Measurements from ENCODE around the gene CYP2E1.
A peak's percentile ranks its signal among the peaks of the same experiment; 100 is the strongest.
"Not testable (repeated sequence)": the region's sequence is repeated elsewhere in the genome, so short reads cannot be mapped to it uniquely, and the experiment has no call there.

CYP2E1 gene

DNA sequence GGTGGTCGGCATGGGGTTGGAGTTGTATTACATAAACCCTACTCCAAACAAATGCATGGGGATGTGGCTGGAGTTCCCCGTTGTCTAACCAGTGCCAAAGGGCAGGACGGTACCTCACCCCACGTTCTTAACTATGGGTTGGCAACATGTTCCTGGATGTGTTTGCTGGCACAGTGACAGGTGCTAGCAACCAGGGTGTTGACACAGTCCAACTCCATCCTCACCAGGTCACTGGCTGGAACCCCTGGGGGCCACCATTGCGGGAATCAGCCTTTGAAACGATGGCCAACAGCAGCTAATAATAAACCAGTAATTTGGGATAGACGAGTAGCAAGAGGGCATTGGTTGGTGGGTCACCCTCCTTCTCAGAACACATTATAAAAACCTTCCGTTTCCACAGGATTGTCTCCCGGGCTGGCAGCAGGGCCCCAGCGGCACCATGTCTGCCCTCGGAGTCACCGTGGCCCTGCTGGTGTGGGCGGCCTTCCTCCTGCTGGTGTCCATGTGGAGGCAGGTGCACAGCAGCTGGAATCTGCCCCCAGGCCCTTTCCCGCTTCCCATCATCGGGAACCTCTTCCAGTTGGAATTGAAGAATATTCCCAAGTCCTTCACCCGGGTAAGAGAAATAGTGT, at the start of gene CYP2E1:
TSS of gene CYP2E1 (plus strand) at position 407 of the 632 bp plus-strand sequence. CDS start at position 440, 33 bp downstream.
- no peak for DNase-seq (ENCODE audit: low read depth, low spot score)

DNA sequence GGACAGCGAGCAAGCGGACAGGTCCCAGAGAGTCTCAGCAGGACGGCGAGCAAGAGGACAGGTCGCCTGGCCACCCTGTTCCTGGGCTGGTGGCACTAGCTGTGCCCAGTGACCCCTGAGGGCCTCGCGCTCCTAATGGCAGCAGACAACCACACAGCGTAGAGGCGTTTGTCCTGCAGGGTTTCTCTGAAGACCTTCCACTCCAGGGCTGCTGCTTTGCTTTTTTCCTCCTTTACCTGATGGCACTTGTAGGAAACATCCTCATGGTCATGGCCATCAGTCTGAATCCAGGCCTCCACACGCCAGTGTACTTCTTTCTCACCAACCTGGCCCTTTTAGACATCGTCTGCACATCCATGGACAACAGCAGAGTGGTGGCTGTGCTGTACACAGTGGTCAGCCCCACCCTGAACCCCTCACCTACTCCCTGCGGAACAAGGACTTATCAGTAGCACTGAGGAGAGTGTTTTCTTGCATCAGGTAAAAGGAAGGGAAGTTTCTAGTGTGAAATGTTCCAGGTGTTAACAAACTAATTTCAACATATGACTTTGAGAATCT, 46.0 kb upstream of the CYP2E1 start:
- DNase-seq (ENCODE audit: low read depth, low spot score): no peak

DNA sequence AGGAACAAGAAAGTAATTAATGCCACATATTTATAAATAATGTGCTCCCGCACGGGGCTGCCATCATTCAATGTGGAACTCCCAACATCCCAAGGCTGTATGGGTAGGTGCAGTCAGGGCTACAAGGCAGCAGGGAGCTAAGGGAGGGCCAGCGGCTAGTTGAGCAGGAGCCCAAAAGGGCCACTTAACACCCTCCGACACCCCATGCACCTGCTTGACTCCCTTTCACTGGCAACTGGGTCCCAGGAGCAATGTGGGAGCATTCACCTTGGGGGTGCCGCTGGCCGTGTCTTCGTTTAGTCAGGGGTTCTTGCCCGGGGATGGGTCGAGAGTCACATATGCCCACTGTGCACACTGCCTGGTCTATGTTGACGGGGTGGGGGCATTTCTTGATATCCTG, 45.5 kb upstream of the CYP2E1 start:
- no peak for DNase-seq (ENCODE audit: low read depth, low spot score)

DNA sequence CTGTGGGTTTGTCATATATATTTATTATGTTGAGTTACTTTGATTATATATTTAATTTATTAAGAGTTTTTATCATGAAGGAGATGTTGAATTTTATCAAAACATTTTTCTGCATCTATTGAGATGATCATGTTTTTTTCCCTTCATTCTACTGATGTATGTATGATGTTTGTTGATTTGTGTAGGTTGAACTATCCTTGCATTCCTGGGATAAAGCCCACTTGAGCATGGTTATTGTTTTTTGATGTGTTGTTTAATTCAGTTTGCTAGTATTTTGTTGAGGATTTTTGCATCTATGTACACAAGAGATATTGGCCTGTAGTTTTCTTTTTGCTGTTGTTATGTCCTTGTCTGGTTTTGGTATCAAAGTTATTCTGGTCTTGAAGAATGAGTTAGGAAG, 42.3 kb upstream of the CYP2E1 start:
- DNase-seq (ENCODE audit: low read depth, low spot score): no peak

DNA sequence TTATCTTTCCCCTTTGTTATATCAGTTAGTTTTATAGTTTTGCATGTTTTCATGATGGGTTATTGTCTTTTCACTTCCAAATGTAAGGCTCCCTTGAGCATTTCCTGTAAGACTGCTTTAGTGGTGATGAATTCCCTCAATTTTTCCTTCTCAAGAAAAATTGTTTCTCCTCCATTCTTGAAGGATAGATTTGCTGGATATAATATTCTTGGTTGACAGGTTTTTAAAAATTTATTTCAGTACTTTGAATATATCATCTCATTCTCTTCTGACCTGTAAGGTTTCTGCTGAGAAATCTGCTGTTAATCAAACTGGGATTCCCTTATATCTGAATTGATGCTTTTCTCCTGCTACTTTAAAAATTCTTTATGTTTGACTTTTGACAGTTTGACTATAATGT, 40.1 kb upstream of the CYP2E1 start:
- DNase-seq (ENCODE audit: low read depth, low spot score): no peak

DNA sequence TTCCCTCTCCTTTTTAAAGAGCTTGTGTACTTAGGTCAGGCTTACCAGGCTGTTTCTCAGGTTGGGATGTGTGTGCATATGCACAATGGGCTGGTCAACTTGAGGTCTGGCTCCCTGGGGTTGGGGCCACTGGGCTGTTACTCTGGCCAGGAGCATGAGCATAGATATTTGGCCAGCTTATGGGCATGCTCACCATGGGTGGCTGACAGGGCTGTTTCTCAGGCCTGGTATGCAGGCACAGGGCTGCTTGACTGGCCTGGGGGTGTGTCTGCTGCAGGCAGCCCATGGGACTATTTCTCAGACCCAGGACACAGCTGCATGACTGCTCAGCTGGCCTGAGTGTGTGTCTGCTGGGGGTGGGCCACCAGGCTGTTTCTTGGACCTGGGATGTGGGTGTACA, 38.8 kb upstream of the CYP2E1 start:
- DNase-seq (ENCODE audit: low read depth, low spot score): no peak

DNA sequence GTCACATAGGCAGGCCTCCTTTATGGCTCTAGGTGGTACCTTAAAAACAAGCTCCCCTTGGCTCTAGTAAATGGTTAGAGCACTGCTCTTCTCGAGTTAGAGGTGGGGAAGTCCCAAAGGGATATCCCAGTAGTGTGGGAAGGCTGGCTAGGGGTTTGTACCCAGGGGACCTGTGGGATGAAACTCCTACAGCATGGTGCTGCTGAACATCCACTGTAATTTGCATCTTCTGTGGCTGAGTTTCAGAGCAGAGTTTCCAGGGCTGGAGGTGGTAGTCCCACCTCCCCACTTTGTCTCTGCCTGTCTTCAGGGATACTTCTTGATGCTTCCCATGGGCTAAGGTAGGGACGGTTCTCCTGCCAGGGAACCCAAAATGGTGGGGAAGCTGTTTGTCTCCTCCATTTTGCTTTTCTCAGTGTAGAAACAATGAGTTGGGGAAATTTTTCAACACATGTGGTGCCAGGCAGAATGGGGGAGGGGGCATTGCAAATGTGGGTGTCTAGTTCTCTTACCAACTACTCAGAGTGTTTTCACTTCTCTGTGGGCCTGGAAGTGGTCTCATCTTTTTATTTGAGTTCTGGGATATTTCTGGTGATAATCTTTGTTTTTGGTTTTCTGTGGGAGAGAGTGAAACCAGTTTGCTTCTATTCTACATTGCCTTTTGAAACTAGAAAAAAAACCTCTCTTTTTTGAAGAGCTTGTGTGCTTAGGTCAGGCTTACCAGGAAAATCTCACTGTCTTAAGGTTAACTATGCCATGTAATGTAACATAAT, 37.2 kb upstream of the CYP2E1 start:
- no peak for DNase-seq (ENCODE audit: low read depth, low spot score)

DNA sequence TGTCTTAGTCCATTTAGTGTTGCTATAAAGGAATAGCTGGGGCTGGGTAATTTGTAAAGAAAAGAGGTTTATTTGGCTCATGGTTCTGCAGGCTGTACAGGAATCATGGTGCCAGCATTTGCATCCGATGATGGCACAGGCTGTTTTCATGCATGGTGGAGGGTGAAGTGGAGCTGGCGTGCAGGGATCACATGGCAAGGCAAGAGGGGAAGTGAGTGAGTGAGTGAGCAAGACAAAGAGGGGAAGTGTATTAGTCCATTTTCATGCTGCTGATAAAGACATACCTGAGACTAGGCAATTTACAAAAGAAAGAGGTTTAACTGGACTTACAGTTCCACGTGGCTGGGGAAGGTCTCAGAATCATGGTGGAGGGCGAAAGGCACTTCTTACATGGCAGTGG, 33.6 kb upstream of the CYP2E1 start:
- not testable (repeated sequence) for DNase-seq (ENCODE audit: low read depth, low spot score)

DNA sequence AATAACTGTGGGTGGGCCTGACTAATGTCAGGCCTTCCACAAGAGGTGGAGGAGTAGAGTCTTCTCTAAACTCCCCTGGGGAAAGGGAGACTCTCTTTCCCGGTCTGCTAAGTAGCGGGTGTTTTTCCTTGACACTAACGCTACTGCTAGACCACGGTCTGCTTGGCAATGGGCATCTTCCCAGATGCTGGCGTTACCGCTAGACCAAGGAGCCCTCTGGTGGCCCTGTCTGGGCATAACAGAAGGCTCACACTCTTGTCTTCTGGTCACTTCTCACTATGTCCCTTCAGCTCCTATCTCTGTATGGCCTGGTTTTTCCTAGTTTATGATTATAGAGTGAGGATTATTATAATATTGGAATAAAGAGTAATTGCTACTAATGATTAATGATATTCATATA, 29.8 kb upstream of the CYP2E1 start:
- not testable (repeated sequence) for DNase-seq (ENCODE audit: low read depth, low spot score)

DNA sequence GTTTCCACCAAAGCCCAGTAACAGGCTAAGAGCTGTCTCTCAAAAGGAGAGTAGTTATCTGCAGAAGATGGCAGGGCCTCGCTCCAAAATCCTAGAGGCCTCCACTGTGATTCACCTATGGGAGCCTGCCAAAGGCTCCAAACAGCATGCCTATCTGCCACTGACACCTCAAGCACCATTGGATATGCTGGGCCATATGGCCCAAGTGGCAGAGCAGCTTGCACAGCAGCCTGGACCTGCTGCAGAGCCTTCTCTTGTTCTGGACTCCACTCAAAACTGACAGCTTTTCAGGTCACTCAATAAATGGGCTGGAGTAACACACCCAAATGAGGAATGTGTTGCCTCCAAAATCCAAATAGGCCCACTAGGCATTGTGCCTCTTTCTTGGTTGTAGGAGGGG, 28.0 kb upstream of the CYP2E1 start:
- not testable (repeated sequence) for DNase-seq (ENCODE audit: low read depth, low spot score)

DNA sequence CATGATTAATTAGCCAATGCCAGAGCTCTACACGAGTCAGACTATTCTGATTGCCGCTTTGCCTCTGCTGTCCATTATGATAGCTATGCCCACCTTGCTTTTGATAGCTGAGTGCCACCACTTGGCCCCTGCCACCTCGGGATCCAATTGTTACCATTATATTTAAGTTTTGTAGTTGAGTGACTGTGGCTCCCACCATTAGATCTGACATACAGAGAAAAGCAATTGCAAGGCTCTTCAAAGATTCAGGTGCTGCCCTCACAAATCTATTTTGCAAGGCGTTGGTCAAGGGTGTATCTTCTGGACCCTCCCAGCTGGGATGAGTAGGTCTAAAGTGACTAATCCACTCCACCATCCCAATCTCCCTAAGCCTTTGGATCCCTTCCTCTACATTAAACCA, 26.3 kb upstream of the CYP2E1 start:
- not testable (repeated sequence) for DNase-seq (ENCODE audit: low read depth, low spot score)

DNA sequence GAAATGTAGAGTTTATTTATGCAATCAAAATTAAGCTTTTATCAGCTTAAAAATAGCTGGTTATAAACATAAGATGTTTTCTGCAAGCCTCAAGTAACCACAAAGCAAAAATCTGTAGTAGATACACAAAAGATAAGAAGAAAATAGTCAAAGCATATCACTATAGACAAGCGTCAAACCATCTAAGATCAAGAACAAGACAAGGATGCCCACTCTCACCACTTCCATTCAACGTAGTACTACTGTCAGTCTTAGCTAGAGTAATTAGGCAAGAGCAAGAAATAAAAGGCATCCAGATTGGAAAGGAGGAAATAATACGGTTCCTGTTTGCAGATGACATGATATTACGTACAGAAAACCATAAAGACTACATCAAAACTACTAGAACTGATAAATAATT, 17.5 kb upstream of the CYP2E1 start:
- DNase-seq (ENCODE audit: low read depth, low spot score): no peak

DNA sequence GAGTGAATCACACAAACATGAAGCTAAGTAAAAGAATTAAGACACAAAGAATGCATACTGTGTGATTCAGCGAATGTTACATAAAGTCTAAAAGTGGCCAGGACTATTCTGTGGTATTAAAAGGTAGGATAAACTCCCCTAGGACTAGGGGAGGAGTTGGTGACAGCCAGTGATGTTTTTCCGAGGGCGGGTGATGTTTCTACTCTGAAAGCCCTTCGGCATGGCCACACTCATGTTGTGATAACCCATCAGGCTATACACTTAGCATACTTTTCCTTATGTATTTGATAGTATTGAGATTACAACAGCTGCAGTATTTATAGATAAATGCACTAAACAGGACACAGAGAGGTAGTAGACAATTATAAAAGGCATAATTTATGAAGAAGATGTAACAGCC, 15.8 kb upstream of the CYP2E1 start:
- no peak for DNase-seq (ENCODE audit: low read depth, low spot score)

DNA sequence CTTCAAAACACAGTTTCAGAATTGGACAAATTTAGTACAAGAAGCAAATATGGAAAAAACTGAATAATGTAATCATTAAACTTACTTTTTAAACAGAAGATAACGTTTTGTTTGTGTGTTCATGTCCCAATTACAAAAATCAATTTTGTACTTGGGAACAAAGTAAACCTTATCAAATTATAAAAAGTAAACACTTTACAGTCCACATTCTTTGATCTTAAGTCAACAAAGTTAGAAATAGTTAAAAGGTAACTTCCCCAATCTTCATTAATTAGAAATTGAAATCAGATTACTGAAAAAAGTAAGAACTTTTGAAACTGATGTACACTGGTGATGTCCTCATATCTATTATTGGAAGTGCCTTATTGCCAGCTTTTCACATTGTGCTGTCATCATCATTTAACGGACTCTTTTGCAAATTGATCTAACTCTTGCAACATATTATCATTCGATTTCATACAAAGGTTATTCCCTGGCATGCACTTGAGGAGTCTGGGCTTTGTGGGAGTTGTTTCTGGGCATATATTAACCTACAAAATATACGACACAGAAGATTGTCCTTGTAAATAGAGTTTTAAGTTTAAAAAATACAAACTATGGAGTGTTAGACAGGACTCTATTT, 15.1 kb upstream of the CYP2E1 start:
- DNase-seq (ENCODE audit: low read depth, low spot score): no peak

DNA sequence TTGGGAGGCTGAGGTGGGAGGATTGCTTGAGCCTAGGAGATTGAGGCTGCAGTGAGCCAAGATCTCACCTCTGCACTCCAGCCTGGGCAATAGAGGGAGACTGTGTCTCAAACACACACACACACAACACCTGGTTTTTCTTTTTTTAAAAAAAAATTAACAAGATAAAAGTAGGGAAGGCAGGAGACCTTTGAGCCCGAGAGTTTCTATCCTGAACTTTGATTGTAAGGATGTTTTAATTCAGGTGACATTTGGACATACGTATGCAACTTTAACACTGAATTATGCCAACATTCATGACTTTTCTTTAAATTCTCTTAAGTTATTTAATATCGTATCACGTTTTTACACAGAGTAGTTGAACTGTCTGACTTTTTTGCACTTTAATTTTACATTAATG, 11.7 kb upstream of the CYP2E1 start:
- DNase-seq (ENCODE audit: low read depth, low spot score): no peak

DNA sequence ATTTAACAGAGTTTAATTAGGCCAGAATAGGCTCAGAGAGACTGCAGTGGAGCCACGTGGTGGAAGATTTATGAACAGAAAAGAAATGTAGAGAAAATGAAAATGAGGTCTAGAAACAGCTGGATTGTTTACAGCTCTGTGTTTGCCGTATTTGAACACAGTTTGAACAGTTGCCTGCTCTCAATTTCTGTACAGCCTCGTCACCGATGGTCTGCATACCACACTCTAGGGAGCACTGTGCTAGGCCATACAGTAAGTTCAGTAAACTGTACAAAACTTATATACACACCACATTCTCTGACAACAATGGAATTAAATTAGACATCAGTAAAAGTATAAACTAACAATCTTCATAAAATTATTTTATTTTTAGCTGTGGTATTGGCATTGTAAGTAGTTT, 11.1 kb upstream of the CYP2E1 start:
- no peak for DNase-seq (ENCODE audit: low read depth, low spot score)

DNA sequence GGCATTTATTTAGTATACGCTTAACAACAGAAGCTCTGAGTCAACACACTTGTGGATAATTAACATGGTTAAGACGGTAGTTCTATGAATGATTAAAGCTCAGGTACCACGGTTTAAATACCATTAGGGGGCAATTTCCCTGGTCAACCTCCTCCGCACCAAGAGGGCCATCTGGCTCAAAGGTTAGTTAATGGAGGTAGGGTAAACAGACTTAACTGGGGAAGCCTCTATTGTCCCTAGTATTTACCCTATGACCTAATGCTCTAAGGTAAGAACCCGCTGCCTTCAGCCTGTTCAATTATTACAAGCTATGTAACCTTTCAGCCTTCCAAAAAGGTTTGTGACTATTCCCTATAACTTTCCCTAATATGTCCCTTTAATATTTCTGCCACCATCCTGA, 8.6 kb upstream of the CYP2E1 start:
- DNase-seq (ENCODE audit: low read depth, low spot score): not testable (repeated sequence)

DNA sequence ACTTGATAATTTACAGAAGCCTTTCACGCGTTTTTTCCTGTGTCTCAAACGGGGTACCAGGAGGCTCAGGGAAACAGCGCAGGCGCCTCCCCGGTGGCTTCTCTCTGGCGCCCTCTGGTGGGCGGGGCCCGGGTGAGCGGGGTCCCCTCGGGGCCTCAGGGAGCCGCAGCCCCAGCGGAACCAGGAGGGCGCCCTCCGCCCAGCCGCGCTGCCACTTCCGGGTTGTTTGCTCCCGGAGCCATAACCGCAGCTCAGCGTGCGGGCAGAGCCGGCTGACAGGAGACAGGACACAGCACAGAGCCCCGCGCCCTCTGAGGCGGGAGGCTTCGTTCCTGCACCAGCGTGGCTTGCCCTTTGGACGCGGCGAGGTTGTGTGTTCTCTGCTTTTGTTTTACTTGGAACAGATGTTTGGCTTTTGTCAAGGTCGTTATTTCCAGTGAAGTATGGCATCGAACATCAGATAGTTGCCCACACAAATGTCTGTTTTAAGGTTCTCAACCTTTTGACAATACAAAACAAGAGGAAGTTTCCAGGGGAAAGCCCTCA, 6.9 kb upstream of the CYP2E1 start:
- peak; percentile 1 for DNase-seq (ENCODE audit: low read depth, low spot score)

DNA sequence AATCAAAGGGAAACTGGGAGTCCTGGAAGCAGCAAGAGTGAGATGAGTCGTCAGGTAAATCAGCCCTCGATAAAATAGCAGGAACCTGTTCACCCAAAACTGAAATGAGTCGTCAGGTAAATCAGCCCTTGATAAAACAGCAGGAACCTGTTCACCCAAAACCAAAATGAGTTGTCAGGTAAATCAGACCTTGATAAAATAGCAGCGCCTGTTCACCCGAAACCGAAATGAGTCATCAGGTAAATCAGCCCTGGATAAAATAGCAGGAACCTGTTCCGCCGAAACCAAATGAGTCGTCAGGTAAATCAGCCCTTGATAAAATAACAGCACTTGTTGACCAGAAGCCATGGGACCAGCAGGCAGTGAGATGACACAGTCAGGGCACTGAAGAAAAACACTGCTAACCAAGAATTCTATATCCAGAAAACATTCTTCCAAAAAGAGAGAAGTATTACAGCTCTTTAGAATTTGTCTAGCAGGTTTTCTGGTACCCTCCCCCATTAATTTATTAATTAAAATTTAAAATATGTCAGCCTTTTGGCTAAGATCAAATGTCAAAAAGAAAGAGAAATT, 3.4 kb upstream of the CYP2E1 start:
- no peak for DNase-seq (ENCODE audit: low read depth, low spot score)

DNA sequence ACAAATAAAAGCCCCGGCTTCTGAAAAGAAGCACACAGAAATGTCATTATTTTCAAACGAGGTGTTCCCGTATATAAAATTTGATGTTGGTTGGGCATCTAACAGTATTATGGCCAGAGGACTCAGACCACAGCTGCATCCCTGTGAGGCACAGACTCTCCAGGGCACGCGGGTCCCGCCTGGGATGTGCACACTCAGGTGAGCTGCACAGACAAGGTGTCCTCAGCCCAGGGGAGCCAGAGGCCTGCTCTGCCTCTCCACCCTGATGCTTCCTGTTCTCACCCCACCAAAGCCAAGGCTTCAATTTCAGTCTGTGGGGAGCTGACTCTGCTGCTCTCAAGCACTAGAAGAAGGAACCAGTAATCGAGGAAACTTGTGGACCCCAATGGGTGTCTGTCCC, 1.7 kb upstream of the CYP2E1 start:
- no peak for DNase-seq (ENCODE audit: low read depth, low spot score)

DNA sequence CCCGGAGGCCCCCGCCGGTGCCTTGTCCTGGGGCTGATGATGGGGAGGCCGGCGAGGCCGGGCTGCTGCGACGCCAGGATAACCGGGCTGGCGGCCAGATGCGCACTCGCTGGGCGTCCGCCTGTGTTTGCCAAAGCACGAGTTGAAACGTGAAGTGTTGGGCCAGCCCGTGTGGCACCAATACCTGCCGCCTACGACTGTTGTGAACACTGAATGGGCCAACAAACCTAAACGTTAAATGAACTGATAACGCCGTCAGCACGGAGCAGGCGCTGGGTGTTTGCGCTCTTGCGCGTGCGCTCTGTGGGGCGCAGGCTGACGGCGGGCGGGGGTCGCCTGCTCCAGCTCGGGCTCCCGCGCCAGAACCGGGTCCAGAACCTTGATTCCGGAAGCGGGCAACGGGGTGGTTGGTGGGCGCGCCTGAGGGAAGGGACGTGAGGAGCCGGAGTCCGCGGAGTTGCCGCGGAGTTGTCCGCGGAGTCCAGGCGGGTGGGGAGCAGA, 658 bp downstream of the CYP2E1 start:
- DNase-seq (ENCODE audit: low read depth, low spot score): no peak
